ENCODE data around the gene FCHO2.

The FCHO2 gene

DNA sequence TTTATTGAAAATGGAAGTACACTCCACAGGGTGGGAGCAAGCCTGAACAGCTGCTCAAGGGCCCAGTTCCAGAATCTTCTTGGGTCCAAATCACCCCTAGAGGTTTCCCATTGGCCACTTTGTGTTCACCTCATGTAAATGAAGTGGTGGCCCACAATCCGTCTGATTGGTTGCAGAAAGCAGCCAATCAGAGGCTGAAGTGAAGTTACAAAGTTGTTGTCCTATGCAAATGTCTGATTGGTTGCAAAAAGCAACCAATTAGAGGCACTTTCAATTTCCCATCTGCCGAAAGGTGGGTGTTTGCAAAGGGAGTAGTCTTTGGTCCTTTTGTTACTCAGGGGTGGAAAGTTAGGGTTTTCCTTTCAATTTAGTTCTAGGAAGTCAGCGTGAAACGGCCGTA is 173.3 kb downstream of the FCHO2 start:
- Histone ChIP-seq H3K27me3 (ENCODE audit: control insufficient read depth, insufficient read depth, low read length) (no peaks in the 10 kb centered on the region), H3K9ac (ENCODE audit: low read length) (no peak overlapping the region), H3K9me3 (ENCODE audit: control insufficient read depth, low read depth, low read length) (no peaks in the 10 kb centered on the region), H3K36me3 (ENCODE audit: control insufficient read depth, low read depth, low read length) (no peaks in the 10 kb centered on the region), H3K4me3 (ENCODE audit: low read length) (no peak overlapping the region), H3K4me1 (ENCODE audit: control insufficient read depth, low read depth, low read length) (peaks cover 12% of the 10 kb centered on the region), H3K27ac (ENCODE audit: low read length) (no peak overlapping the region)

- Histone ChIP-seq H3K9ac (ENCODE audit: low read length) (no peak overlapping the region), H3K4me3 (ENCODE audit: low read length) (no peak overlapping the region), H3K27ac (ENCODE audit: low read length) (no peak overlapping the region), H3K27me3 (ENCODE audit: control insufficient read depth, insufficient read depth, low read length) (no peaks in the 10 kb centered on the region), H3K36me3 (ENCODE audit: control insufficient read depth, low read depth, low read length) (no peaks in the 10 kb centered on the region), H3K4me1 (ENCODE audit: control insufficient read depth, low read depth, low read length) (peaks cover 14% of the 10 kb centered on the region), H3K9me3 (ENCODE audit: control insufficient read depth, low read depth, low read length) (no peaks in the 10 kb centered on the region)
These were observed 175.0 kb downstream of the FCHO2 start for GRCh38 chr5:73130811-73131210.

- Histone ChIP-seq H3K9me3 (ENCODE audit: control insufficient read depth, low read depth, low read length) (no peaks in the 10 kb centered on the region), H3K36me3 (ENCODE audit: control insufficient read depth, low read depth, low read length) (no peaks in the 10 kb centered on the region), H3K4me1 (ENCODE audit: control insufficient read depth, low read depth, low read length) (peaks cover 22% of the 10 kb centered on the region), H3K9ac (ENCODE audit: low read length) (no peak overlapping the region), H3K4me3 (ENCODE audit: low read length) (no peak overlapping the region), H3K27ac (ENCODE audit: low read length) (no peak overlapping the region), H3K27me3 (ENCODE audit: control insufficient read depth, insufficient read depth, low read length) (no peaks in the 10 kb centered on the region)
These were observed 176.0 kb downstream of the FCHO2 start for GRCh38 chr5:73131711-73132425.

GRCh38 chr5:73132759-73133158 is 176.9 kb downstream of the FCHO2 start:
- no peaks in the 10 kb centered on the region for H3K9me3 ChIP-seq (ENCODE audit: control insufficient read depth, low read depth, low read length)
- no peak overlapping the region for H3K4me3 ChIP-seq (ENCODE audit: low read length)

GRCh38 chr5:73135021-73135420 is 179.2 kb downstream of the FCHO2 start:
- Histone ChIP-seq H3K4me3 (ENCODE audit: low read length) (no peak overlapping the region), H3K9ac (ENCODE audit: low read length) (no peak overlapping the region)

More at GRCh38 chr5:73132759-73133158, 176.9 kb downstream of the FCHO2 start:
- Histone ChIP-seq H3K27ac (ENCODE audit: low read length) (no peak overlapping the region), H3K9ac (ENCODE audit: low read length) (no peak overlapping the region), H3K36me3 (ENCODE audit: control insufficient read depth, low read depth, low read length) (no peaks in the 10 kb centered on the region), H3K27me3 (ENCODE audit: control insufficient read depth, insufficient read depth, low read length) (no peaks in the 10 kb centered on the region), H3K4me1 (ENCODE audit: control insufficient read depth, low read depth, low read length) (peaks cover 22% of the 10 kb centered on the region)

DNA sequence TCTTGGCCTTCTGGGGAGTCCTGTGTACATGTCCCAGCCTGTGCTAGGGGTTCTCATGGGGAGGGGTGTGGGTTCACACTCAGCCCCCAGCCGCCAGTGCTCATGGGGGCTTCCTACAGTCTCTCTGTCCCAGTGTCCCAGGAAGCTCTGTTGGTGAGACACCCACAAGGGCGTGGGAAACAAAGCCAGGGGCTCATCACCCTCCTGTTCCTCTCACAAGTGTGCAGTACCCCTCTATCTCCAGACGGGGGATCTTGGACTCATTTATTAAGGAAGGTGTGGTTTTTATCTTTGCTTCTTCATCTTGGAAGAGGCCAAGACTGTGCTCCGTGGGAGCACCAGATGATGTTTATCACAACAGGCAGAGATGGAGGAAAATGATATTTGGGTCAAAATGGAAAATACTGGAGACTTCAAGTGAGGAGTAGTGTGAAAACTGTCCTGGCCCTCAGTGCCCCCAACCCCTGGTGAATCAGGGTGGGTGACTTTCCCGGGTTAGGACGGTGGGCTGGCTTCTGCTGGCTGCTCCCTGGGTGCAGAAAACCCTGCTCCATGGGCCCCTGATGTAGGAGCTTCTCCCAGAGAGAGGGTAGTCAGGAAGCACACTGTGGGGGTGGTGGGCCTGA is 179.7 kb downstream of the FCHO2 start:
- no peak overlapping the region for H3K27ac ChIP-seq (ENCODE audit: low read length)
- H3K36me3 ChIP-seq (ENCODE audit: control insufficient read depth, low read depth, low read length), result no peaks in the 10 kb centered on the region
- peaks cover 18% of the 10 kb centered on the region for H3K4me1 ChIP-seq (ENCODE audit: control insufficient read depth, low read depth, low read length)
- H3K9me3 ChIP-seq (ENCODE audit: control insufficient read depth, low read depth, low read length), result no peaks in the 10 kb centered on the region
- H3K9ac ChIP-seq (ENCODE audit: low read length), result no peak overlapping the region
- no peaks in the 10 kb centered on the region for H3K27me3 ChIP-seq (ENCODE audit: control insufficient read depth, insufficient read depth, low read length)
- no peak overlapping the region for H3K4me3 ChIP-seq (ENCODE audit: low read length)

More at GRCh38 chr5:73135021-73135420, 179.2 kb downstream of the FCHO2 start:
- H3K27ac ChIP-seq (ENCODE audit: low read length), result no peak overlapping the region
- H3K36me3 ChIP-seq (ENCODE audit: control insufficient read depth, low read depth, low read length), result no peaks in the 10 kb centered on the region
- no peaks in the 10 kb centered on the region for H3K9me3 ChIP-seq (ENCODE audit: control insufficient read depth, low read depth, low read length)
- H3K27me3 ChIP-seq (ENCODE audit: control insufficient read depth, insufficient read depth, low read length), result no peaks in the 10 kb centered on the region
- peaks cover 22% of the 10 kb centered on the region for H3K4me1 ChIP-seq (ENCODE audit: control insufficient read depth, low read depth, low read length)

- no peaks in the 10 kb centered on the region for H3K27me3 ChIP-seq (ENCODE audit: control insufficient read depth, insufficient read depth, low read length)
- H3K36me3 ChIP-seq (ENCODE audit: control insufficient read depth, low read depth, low read length), result no peaks in the 10 kb centered on the region
- no peak overlapping the region for H3K4me3 ChIP-seq (ENCODE audit: low read length)
- no peak overlapping the region for H3K9ac ChIP-seq (ENCODE audit: low read length)
- H3K27ac ChIP-seq (ENCODE audit: low read length), result no peak overlapping the region
- H3K4me1 ChIP-seq (ENCODE audit: control insufficient read depth, low read depth, low read length), result peaks cover 12% of the 10 kb centered on the region
- no peaks in the 10 kb centered on the region for H3K9me3 ChIP-seq (ENCODE audit: control insufficient read depth, low read depth, low read length)
These were observed 180.3 kb downstream of the FCHO2 start for GRCh38 chr5:73136055-73136562.

GRCh38 chr5:73137563-73138530 is 182.0 kb downstream of the FCHO2 start:
- H3K36me3 ChIP-seq (ENCODE audit: control insufficient read depth, low read depth, low read length), result no peaks in the 10 kb centered on the region
- H3K4me3 ChIP-seq (ENCODE audit: low read length), result no peak overlapping the region
- no peak overlapping the region for H3K9ac ChIP-seq (ENCODE audit: low read length)
- peaks cover 10% of the 10 kb centered on the region for H3K4me1 ChIP-seq (ENCODE audit: control insufficient read depth, low read depth, low read length)
- H3K9me3 ChIP-seq (ENCODE audit: control insufficient read depth, low read depth, low read length), result no peaks in the 10 kb centered on the region
- no peak overlapping the region for H3K27ac ChIP-seq (ENCODE audit: low read length)
- no peaks in the 10 kb centered on the region for H3K27me3 ChIP-seq (ENCODE audit: control insufficient read depth, insufficient read depth, low read length)

DNA sequence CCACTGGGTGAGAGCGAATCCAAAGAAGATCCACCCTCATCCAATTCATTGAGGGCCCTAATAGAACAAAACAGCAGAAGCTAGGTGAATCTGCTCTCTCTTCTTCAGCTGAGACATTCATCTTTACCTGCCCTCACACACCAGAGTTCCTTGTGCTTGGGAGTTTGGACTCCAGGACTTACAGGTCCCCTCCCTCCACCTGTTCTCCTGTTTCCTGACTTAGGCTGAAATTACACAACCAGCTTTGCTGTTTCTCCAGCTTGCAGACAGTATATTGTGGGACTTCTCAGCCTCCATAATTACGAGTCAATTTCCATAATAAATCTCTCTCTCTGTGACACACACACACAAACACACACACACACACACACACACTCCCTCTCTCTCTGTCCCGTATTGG is 183.6 kb downstream of the FCHO2 start:
- no peak overlapping the region for H3K4me3 ChIP-seq (ENCODE audit: low read length)
- H3K9ac ChIP-seq (ENCODE audit: low read length), result no peak overlapping the region
- H3K4me1 ChIP-seq (ENCODE audit: control insufficient read depth, low read depth, low read length), result peaks cover 10% of the 10 kb centered on the region
- no peaks in the 10 kb centered on the region for H3K27me3 ChIP-seq (ENCODE audit: control insufficient read depth, insufficient read depth, low read length)
- no peaks in the 10 kb centered on the region for H3K36me3 ChIP-seq (ENCODE audit: control insufficient read depth, low read depth, low read length)
- H3K9me3 ChIP-seq (ENCODE audit: control insufficient read depth, low read depth, low read length), result no peaks in the 10 kb centered on the region
- no peak overlapping the region for H3K27ac ChIP-seq (ENCODE audit: low read length)
